MM.1S (cell line): ENCODE data around the gene GATB.

Experiments
- EZH2 ChIP-seq: fragments of 300-600 bp; sonication (generic); optimal IDR thresholded peaks from 2 replicates; pipeline ENCODE3; 2017; ENCODE audit warnings: low read depth, mild to moderate bottlenecking, antibody characterized with exemption, low read length, mixed read lengths
- TF ChIP-seq, protein P1 (sequence below): fragments of 300-600 bp; sonication (generic); IDR thresholded peaks from 2 replicates; pipeline ENCODE4 v1.5.1; 2016; ENCODE audit warnings: antibody characterized with exemption, low read length, mixed read lengths

GRCh38 chr4:151727365-151727764 is 33.4 kb downstream of the GATB start:
- TF ChIP-seq, protein P1, sequence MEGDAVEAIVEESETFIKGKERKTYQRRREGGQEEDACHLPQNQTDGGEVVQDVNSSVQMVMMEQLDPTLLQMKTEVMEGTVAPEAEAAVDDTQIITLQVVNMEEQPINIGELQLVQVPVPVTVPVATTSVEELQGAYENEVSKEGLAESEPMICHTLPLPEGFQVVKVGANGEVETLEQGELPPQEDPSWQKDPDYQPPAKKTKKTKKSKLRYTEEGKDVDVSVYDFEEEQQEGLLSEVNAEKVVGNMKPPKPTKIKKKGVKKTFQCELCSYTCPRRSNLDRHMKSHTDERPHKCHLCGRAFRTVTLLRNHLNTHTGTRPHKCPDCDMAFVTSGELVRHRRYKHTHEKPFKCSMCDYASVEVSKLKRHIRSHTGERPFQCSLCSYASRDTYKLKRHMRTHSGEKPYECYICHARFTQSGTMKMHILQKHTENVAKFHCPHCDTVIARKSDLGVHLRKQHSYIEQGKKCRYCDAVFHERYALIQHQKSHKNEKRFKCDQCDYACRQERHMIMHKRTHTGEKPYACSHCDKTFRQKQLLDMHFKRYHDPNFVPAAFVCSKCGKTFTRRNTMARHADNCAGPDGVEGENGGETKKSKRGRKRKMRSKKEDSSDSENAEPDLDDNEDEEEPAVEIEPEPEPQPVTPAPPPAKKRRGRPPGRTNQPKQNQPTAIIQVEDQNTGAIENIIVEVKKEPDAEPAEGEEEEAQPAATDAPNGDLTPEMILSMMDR, result no peak
- no peak for TF ChIP-seq EZH2
